Peyer's patch (tissue), 4 donors: ENCODE measurements around the gene OST4. TPM values are rescaled to one million over a fixed set of nuclear protein-coding genes. Genes with fewer than 3 reads are reported as not detected.

ENCODE experiments used
- DNase-seq, 3 donors: peaks; one replicate each; pipeline ENCODE4 v3.0.0-alpha.2; 2017 to 2019
- H3K27ac ChIP-seq, 4 donors: fragments of 200-600 bp; sonication (generic); one replicate each; pipeline ENCODE4 v1.5.1; 2016 to 2019
- H3K27me3 ChIP-seq, 2 donors: fragments of 200-600 bp; sonication (generic); one replicate each; pipeline ENCODE4 v1.5.1; 2019
- H3K36me3 ChIP-seq, 3 donors: fragments of 200-600 bp; sonication (generic); one replicate each; pipeline ENCODE4 v1.5.1; 2016 to 2019
- H3K4me1 ChIP-seq, 4 donors: fragments of 200-600 bp; sonication (generic); one replicate each; pipeline ENCODE4 v1.5.1; 2016 to 2019
- H3K4me3 ChIP-seq, 4 donors: fragments of 200-600 bp; sonication (generic); 1 replicate in 3 of 4; 2 replicates in 1 of 4; pipeline ENCODE4 v1.5.1; 2016 to 2019; ENCODE audit warnings: mild to moderate bottlenecking in 1 of 4
- H3K9me3 ChIP-seq, 4 donors: fragments of 200-600 bp; sonication (generic); one replicate each; pipeline ENCODE4 v1.5.1; 2016 to 2019; ENCODE audit warnings: mild to moderate bottlenecking in 1 of 4
- CTCF ChIP-seq, 6 experiments: fragments of 450-650 bp in 4 of 6; fragments of 200-600 bp in 2 of 6; sonication (generic) in 1 of 6; IDR thresholded peaks; one replicate each; pipeline ENCODE4 v1.5.1; 2017 to 2019; ENCODE audit warnings: antibody characterized with exemption in 6 of 6, mild to moderate bottlenecking in 3 of 6, moderate library complexity in 1 of 6
- POLR2A ChIP-seq, 2 donors: fragments of 450-650 bp; IDR thresholded peaks; one replicate each; pipeline ENCODE4 v1.5.1; 2017; ENCODE audit warnings: antibody characterized with exemption in 2 of 2, mild to moderate bottlenecking in 2 of 2, moderate library complexity in 2 of 2
- total RNA-seq, 4 donors: library from RNA; depleted of rRNA; stranded (reverse); fragments of >200 nt; gene quantifications; one replicate each; pipeline ENCODE4 v1.1.0, GENCODE V29; 2016

The OST4 gene
- total RNA-seq, 4 donors from 2014 or later = 136 to 329 (median 225) TPM

- DNase-seq = no peak
- peaks cover 3 to 58% (median 15%) of the 10 kb centered on the region in 4 donors for H3K4me1 ChIP-seq
- no peaks in the 10 kb centered on the region for H3K36me3 ChIP-seq
- TF ChIP-seq POLR2A (IDR thresholded peaks at IDR 0.05) = no peak
- no peak for TF ChIP-seq CTCF (IDR thresholded peaks at IDR 0.05)
- H3K9me3 ChIP-seq = no peaks in the 10 kb centered on the region
- no peaks in the 10 kb centered on the region for H3K27me3 ChIP-seq
- H3K4me3 ChIP-seq = peak overlapping the region; percentile 64 to 88 (median 66)
- H3K27ac ChIP-seq = peak overlapping the region; percentile 81 to 96 (median 90)
Measured at GRCh38 chr2:27085062-27085672, 13.7 kb upstream of the OST4 start.

GRCh38 chr2:27084297-27085061 lies 13.0 kb upstream of the OST4 start:
- no peaks in the 10 kb centered on the region for H3K9me3 ChIP-seq
- H3K27ac ChIP-seq = peak overlapping the region in 2 of 4 donors; percentile 81 to 93
- no peak for DNase-seq
- no peaks in the 10 kb centered on the region for H3K36me3 ChIP-seq
- H3K27me3 ChIP-seq = no peaks in the 10 kb centered on the region
- H3K4me3 ChIP-seq = no peak overlapping the region
- TF ChIP-seq POLR2A (IDR thresholded peaks at IDR 0.05) (no peak), CTCF (IDR thresholded peaks at IDR 0.05) (no peak)
- H3K4me1 ChIP-seq = peaks cover 3 to 61% (median 15%) of the 10 kb centered on the region in 4 donors

- Histone ChIP-seq H3K4me3 (no peak overlapping the region), H3K4me1 (peaks cover 3 to 61% (median 15%) of the 10 kb centered on the region in 4 donors), H3K27me3 (no peaks in the 10 kb centered on the region), H3K27ac (no peak overlapping the region), H3K36me3 (no peaks in the 10 kb centered on the region), H3K9me3 (no peaks in the 10 kb centered on the region)
- DNase-seq = no peak
- no peak for TF ChIP-seq CTCF (IDR thresholded peaks at IDR 0.05)
- TF ChIP-seq POLR2A (IDR thresholded peaks at IDR 0.05) = no peak
Measured at GRCh38 chr2:27083410-27084296, 12.2 kb upstream of the OST4 start.

GRCh38 chr2:27082773-27083409 lies 11.4 kb upstream of the OST4 start:
- no peaks in the 10 kb centered on the region for H3K9me3 ChIP-seq
- no peak overlapping the region for H3K4me3 ChIP-seq
- peaks cover 3 to 61% (median 15%) of the 10 kb centered on the region in 4 donors for H3K4me1 ChIP-seq
- TF ChIP-seq CTCF (IDR thresholded peaks at IDR 0.05) (no peak), POLR2A (IDR thresholded peaks at IDR 0.05) (no peak)
- peak overlapping the region in 2 of 4 donors; percentile 3 to 82 for H3K27ac ChIP-seq
- DNase-seq = no peak
- no peaks in the 10 kb centered on the region for H3K36me3 ChIP-seq
- no peaks in the 10 kb centered on the region for H3K27me3 ChIP-seq
